HG02938 (cell line): ENCODE data around the gene PSKH1.

Experiments used
- ATAC-seq: cut with Tn5 transposase; IDR thresholded peaks from one replicate; pipeline ENCODE4 v1.9.1; 2021; ENCODE audit warnings: mild to moderate bottlenecking, moderate library complexity; ENCODE audit not compliant: unreplicated experiment

The PSKH1 gene

GRCh38 chr16:67939507-67940445 lies 46.7 kb downstream of the PSKH1 start:
- ATAC-seq = no peak

GRCh38 chr16:67940446-67941089 lies 47.5 kb downstream of the PSKH1 start:
- ATAC-seq = no peak

DNA sequence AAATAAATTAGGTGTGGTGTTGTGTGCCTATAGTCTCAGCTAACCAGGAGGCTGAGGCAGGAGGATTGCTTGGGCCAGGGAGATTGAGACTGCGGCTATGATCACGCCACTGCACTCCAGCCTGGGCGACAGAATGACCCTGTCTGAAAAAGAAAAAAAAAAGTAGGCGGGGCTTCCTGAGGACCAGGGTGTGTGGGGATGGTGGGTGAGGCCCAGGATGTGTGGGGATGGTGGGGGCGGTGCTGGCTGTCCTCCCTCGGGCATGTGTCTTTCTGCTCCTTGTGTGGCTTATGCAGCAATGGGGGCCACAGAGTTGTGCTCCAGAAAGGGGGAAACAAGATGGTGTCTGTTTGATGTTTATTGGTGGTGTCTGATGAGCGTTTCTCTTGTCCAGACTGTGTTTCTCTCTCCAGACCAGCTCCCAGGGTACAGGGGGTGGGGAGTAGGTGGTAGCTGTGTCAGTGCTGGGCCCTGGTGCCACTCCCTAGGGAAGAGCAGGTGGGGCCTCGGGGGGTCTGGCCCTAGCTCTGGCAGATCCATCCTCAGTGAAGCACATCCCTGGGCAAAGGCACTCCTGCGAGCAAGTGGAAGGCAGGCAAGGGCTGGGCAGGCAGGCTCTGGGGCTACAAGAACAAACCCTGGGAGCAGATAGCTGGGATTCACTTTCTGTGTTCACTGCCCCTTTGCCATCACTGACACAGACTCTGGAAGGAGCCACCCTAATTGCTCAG lies 48.6 kb downstream of the PSKH1 start:
- no peak for ATAC-seq

DNA sequence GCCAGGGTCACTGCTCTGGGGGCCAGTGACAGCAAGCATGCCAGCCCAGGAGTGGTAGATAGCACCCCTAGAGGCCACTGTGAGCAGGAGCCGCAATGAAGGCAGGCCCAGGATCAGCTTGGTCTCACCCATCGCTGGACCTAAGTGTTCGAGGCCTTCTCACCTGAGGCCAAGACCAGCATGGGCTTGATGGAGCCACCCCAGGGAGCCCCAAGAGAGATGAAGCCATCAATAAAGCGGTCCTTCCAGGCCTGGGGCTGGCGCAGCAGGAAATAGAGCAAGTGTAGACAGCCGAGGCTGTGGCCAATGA lies 49.1 kb downstream of the PSKH1 start:
- ATAC-seq = no peak

DNA sequence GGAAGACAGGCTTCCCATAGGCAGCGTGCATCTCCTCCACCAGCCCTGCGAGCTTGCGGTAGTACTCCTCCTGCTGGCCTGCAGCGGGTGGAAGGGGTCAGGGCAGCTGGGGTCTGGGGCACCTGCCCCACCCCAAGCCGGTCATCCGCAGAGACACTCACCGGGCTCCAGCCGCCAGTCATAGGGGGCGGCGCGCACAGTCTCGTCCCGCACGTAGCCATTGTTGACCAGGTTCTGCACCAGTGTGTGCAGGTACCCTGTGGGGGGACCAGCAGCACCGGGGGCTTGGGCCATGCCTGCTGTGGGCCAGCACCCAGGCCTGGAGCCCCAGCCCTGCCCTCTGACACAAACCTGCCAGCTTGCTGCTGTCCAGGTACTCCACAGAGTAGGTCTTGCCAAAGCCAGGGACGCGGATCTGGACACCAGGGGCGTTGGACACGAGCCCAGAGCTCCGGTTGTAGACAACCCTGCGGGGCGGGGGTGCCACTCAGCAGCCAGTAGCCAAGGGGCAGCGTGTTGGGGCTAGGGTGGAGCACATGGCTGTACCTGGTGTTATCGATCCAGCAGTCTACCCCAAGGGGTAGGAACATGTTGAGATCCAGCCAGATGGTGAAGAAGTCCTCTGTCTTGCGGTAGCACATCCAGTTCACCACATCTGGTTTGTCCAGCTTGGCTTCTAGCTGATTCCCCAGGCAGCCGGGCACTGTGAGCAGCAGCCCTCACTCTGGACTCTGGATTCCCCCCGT lies 49.6 kb downstream of the PSKH1 start:
- ATAC-seq = no peak

DNA sequence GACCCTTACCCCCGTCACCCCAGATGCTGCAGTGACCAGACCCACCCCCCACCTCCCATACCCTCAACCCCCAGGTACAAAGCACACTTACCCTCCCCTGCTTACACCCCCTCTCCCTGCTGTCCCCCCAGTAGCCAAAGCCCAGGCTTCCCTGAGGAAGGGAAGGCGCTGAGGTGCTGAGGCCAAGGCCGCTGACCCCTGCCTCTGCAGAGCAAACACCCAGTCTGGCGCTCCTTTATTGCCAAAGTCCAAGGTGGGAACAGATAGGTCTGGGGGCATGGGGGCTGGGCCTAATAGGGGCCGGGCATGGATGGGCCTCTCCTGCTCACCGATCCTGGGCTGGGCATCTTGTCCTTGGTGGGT lies 50.2 kb downstream of the PSKH1 start:
- no peak for ATAC-seq

GRCh38 chr16:67943619-67944504 lies 50.8 kb downstream of the PSKH1 start, which contains the start of gene LCAT:
Gene LCAT, minus strand, starts transcription at chr16:67944120. Its CDS starts 19 bp downstream, at chr16:67944101.
- ATAC-seq = no peak

- no peak for ATAC-seq
These were observed 51.8 kb downstream of the PSKH1 start for GRCh38 chr16:67944690-67945391.

DNA sequence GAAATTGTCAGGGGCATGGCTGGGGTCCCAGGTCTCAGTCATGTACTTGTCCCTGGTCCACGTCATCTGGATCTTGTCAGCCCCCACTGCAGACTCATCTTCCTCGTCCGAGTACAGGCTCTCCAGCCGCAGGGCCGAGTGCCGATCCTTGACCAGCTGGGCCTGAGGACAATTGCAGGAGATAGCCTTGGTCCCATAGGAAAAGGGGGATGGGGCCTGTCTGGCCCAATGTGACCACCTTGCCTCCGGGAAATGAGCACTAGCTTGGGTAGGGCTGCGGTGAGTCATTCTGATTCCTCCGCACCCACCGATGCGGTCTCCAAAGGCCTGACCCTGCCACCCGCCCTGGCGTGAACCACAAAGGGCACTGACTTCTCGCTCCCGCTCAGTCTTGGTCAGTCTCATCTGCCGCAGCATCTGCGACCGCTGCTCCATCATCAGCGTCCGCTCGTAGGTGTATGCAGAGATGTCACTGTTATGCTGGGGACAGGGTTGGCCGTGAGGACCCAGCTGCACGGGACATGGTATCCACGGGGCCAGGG lies 52.4 kb downstream of the PSKH1 start:
- no peak for ATAC-seq

DNA sequence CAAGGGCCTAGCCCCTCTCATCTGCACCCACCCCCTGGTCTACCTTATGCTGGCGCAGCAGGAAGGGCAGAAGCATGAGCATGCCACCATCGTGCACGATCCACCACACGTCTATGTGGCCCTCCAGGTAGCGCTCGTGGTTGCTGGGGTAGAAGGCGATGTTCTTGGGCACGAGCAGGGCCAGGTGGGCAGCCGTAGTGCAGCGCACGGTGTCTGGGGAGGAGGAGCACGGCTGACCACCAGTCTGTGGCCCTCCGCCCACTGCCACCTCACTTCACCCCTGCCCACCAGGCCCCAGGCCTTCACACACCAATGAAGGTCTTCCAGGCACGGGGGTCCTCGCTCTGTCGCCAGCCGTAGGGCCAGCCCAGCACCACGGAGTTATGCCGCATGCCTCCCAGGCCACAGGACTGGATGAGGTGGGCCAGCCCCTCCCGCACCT lies 53.1 kb downstream of the PSKH1 start:
- ATAC-seq = no peak

- ATAC-seq = no peak
These were observed 54.0 kb downstream of the PSKH1 start for GRCh38 chr16:67946966-67947558.

DNA sequence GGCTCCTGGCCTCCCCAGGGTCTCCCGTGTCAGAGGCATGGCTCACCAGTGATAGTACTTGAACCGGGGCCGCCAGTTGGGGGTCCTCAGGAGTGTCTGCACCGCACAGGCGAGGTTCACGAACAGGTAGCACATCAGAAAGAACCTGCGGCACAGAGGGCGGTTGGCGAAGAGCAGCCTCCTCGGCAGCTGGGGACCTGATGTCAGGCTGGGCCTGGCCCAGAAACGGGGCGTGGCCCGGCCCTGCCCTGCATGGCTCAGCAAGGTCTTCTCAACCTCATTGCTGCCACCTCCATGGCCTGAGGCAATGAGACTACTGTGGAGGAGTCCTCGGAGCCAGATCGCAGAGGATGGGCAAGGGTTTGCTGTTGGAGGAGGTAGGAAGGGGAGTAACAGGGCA lies 55.0 kb downstream of the PSKH1 start:
- ATAC-seq = no peak

GRCh38 chr16:67949645-67950044 lies 56.6 kb downstream of the PSKH1 start:
- no peak for ATAC-seq

GRCh38 chr16:67950335-67950843 lies 57.3 kb downstream of the PSKH1 start:
- ATAC-seq = no peak

DNA sequence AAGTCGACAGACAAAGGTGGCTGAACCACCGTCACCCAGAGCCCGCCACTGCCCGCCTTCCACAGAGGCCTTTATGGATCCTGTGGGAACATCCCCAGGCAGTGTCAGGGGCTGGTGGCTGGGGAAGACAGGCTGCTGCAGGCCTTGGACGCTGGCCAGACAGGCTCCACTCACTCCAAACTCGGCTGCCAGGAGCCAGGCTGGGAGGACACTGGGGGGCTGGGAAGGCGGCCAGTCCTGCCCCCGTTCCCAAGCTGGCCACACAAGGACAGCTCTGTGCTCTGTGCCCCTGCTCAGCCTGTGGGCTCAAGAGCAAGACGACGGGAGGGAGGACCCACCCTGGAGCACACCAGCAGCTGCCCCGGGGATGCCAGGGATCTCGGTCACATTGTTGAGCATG lies 58.4 kb downstream of the PSKH1 start:
- no peak for ATAC-seq

- ATAC-seq = no peak
These were observed 60.8 kb downstream of the PSKH1 start for GRCh38 chr16:67953641-67954375.

DNA sequence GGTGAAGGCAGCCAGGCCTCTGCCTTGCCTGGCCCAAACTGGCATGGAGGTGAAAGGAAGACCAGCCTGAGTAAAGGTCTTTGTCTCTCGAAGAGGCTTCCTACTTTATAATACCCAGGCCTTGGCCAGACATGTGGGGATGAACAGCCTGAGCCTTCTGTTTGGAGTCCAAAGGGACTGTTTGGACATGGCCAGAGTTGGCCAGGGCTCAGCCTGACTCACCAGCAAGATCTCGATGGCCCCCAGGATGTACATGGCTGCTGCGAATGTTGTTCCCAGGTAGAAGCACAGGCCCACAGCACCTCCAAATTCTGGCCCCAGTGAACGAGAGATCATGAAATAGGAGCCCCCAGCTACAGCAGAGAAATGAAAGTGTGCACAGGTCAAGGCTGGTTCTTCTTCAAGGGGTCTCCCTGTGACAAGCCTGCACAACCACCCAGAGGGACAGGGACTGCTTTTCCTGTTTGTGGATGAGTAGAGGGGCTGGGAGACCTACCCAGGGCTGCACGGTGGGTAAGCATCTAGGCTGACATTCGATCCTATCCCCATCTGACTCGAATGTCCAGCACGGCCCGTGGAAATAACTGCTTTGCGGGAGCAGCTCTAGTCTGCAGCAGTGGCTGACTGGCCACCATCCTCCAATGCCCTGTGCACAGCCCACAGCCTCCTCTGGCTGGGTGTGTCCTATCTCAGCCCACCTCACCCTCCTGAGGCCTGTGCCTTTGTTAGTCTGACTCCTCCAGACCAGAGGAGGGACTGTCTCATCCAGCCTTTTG lies 61.6 kb downstream of the PSKH1 start:
- ATAC-seq = no peak
